WTC11 (cell line): ENCODE measurements around the gene FAHD2A. TPM values are rescaled to one million over a fixed set of nuclear protein-coding genes. Genes with fewer than 3 reads are reported as not detected.
"Not testable (repeated sequence)": the region's sequence is repeated elsewhere in the genome, so short reads cannot be mapped to it uniquely, and the experiment has no call there.

ENCODE experiments used
- ATAC-seq: fragments of 200-7000 bp; cut with Tn5 transposase; 2 replicates; pipeline ENCODE4 v1.10.0; 2021; ENCODE audit warnings: mild to moderate bottlenecking, moderate library complexity
- CTCF ChIA-PET: fragments of 300-600 bp; sonication (Branson Sonifier 250); formaldehyde crosslinking; loops from one replicate; lab custom pipeline; 2021; ENCODE audit warnings: antibody characterized with exemption; lab: Charles Lee
- POLR2A ChIA-PET: fragments of 350-600 bp; sonication (Branson Sonifier 250); formaldehyde crosslinking; loops from one replicate; lab custom pipeline; 2021; ENCODE audit warnings: antibody characterized with exemption; lab: Charles Lee
- DNase-seq: peaks from one replicate; pipeline ENCODE4 v3.0.0; 2021; ENCODE audit warnings: low spot score
- H3K27ac Mint-ChIP-seq: 2 replicates; pipeline ENCODE4 v1.8.0; 2021; ENCODE audit warnings: mixed read lengths
- H3K27me3 Mint-ChIP-seq: 2 replicates; pipeline ENCODE4 v1.8.0; 2021; ENCODE audit warnings: low read depth, mild to moderate bottlenecking, moderate library complexity, mixed read lengths
- H3K36me3 Mint-ChIP-seq: 2 replicates; pipeline ENCODE4 v1.8.0; 2021; ENCODE audit warnings: mixed read lengths
- H3K4me1 Mint-ChIP-seq: 2 replicates; pipeline ENCODE4 v1.8.0; 2022; ENCODE audit warnings: mixed read lengths
- H3K4me3 Mint-ChIP-seq: 2 replicates; pipeline ENCODE4 v1.8.0; 2021; ENCODE audit warnings: mild to moderate bottlenecking, moderate library complexity, mixed read lengths
- H3K9me3 Mint-ChIP-seq: 2 replicates; pipeline ENCODE4 v1.8.0; 2021; ENCODE audit warnings: mixed read lengths
- total RNA-seq: library from RNA; stranded (reverse); gene quantifications from 3 replicates; pipeline ENCODE4 v1.2.3, GENCODE V29; 2021

The FAHD2A gene
- total RNA-seq, 1 experiment from 2014 or later, result 47.9 TPM

DNA sequence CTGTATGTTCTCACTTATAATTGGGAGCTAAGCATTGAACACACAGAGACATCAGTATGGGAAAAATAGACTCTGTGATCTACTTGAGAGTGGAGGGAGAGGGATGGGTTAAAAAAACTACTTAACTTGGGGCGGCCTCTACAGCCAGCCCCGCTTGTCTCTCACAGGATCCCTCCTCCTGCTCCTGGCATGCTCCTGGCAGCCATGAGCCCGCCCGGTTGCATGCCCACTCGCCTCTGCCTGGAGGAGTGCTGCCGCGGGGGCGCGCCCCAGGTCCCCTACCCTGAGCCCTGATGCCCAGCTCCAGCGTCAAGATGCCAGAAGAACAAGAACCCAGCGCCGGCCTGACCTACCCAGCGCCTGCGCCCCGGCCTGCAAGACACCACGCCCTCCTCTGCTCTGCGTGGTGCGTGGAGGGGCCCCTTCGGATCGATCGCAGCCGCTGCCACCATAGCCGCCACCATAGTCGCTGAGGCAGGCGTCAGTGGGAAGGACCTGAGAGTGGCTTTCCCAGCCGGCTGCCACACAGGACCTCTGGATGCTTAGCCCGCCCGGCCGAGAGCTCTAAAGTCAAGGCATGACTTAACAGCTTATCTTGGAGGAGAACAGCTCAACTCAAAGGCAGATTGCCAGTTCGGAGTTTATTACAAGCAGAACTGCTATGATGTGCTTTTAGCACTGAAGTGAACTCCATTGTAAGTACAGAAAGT lies 32.8 kb downstream of the FAHD2A start:
- POLR2A ChIA-PET, H3K4me1 Mint-ChIP-seq: not testable (repeated sequence)

DNA sequence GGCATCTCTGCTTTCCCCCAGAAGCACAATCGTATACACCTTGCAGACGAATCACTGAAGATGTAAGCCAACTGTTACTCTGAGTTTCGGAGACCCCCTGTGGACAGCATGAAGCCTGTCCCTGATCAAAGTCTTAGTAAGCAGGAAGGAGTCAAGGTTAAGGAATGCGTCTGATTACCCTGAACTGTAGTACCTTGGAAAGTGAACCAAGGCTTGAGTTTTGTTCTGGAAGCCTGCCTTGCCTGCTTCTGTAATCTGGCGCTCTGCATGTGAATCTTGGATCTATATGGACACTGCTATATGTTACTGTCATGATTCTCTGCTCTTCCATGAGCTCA lies 33.3 kb downstream of the FAHD2A start:
- H3K27ac Mint-ChIP-seq, DNase-seq, H3K4me3 Mint-ChIP-seq, POLR2A ChIA-PET, H3K36me3 Mint-ChIP-seq, CTCF ChIA-PET, H3K9me3 Mint-ChIP-seq, H3K4me1 Mint-ChIP-seq, H3K27me3 Mint-ChIP-seq: not testable (repeated sequence)
- peak; percentile 65 for ATAC-seq

More for the DNA sequence above, 32.8 kb downstream of the FAHD2A start:
- H3K36me3 Mint-ChIP-seq, CTCF ChIA-PET, H3K27me3 Mint-ChIP-seq, H3K27ac Mint-ChIP-seq, H3K4me3 Mint-ChIP-seq, H3K9me3 Mint-ChIP-seq, DNase-seq, ATAC-seq: not testable (repeated sequence)

DNA sequence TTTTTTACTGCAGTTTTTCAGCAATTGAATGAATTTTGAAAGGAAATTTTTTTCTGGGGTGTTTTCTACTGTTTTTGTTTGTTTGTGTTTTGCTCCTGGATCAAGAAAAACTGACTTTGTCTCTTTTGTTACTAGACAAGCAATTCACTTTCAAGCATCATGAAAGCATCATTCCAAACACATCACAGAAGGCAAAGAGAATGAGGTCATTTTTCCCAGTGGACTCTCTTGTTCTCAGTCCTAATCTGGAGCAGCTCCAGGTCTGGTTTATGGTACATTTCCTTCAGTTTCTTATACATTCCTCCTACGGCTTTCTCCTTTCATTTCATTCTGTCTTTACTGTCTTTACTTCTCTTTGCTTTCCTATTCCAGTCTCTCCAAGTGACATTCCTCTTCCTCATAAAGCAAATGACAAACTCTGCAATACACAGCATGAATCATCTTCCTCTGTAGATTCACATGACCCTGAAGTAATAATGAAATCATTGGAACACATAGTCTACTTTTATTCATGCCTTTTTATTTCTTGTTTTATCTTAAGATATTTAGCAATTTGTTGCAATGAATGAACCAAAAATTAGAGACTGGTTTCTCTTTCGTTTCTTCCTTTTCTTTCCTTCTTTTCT lies 40.1 kb downstream of the FAHD2A start:
- POLR2A ChIA-PET, ATAC-seq, CTCF ChIA-PET, H3K4me1 Mint-ChIP-seq, H3K9me3 Mint-ChIP-seq, H3K27me3 Mint-ChIP-seq, H3K36me3 Mint-ChIP-seq, H3K27ac Mint-ChIP-seq, H3K4me3 Mint-ChIP-seq, DNase-seq: not testable (repeated sequence)

DNA sequence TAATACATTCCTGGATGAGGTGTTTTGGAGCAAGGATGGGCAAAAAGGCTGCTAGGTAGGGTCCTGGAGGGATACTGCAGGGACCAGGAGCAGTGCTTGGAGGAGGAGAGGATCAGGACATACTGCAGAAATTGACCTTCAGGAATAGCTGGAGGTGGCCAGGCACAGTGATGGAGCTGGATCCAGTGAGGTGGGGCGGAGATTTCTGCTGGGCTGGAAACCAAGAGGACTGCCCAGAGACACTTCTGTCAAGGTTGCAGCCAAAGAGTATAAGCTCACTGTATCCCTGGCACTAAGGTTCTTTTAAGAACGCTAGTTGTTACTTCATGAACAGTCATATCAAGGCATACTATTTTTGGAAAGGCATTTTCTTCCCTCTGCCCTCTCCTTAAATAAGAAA lies 42.8 kb downstream of the FAHD2A start:
- POLR2A ChIA-PET, DNase-seq, H3K4me3 Mint-ChIP-seq, H3K4me1 Mint-ChIP-seq, H3K36me3 Mint-ChIP-seq, H3K9me3 Mint-ChIP-seq, H3K27ac Mint-ChIP-seq, ATAC-seq, H3K27me3 Mint-ChIP-seq, CTCF ChIA-PET: not testable (repeated sequence)

DNA sequence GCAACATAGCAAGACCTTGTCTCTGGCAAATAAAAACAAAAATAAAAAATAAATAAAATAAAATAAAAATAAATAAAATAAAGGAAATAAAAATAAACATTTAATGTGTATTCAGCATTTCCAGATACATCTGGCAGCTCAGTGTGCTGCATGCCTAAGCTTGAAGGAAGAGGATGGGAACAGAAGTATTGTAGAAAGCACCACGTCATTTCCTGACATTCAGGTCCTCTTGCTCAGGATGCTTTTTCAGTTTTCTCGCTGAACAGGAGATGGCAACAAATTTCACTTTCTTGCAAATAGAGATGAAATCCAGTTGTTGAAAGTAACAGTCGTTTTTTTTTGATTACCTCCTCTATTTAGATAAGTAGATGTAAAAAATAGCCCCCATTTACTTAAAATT lies 60.8 kb downstream of the FAHD2A start:
- DNase-seq, H3K4me3 Mint-ChIP-seq, H3K27me3 Mint-ChIP-seq, POLR2A ChIA-PET, H3K27ac Mint-ChIP-seq, CTCF ChIA-PET, H3K4me1 Mint-ChIP-seq, H3K36me3 Mint-ChIP-seq, ATAC-seq, H3K9me3 Mint-ChIP-seq: not testable (repeated sequence)

Other genes with a start within 250 kb of the FAHD2A start
- 18.0 to 19.3 TPM (median 18.2 TPM) in 3 replicates for gene ZNF514, start 242.9 kb upstream of the FAHD2A start, total RNA-seq
- 2.4 to 3.5 TPM (median 3.4 TPM) in 3 replicates for gene ZNF2, start 236.9 kb upstream of the FAHD2A start, total RNA-seq
- 9.4 to 10.8 TPM (median 10.3 TPM) in 3 replicates for gene ZNF892, start 195.2 kb upstream of the FAHD2A start, total RNA-seq
- gene PROM2, start 128.3 kb upstream of the FAHD2A start, total RNA-seq, result 7.9 to 11.8 TPM (median 8.3 TPM) in 3 replicates
- gene KCNIP3, start 105.4 kb upstream of the FAHD2A start, total RNA-seq, result 2.1 to 3.3 TPM (median 3.1 TPM) in 3 replicates
- not detected in 3 replicates for gene TRIM43B, start 82.0 kb downstream of the FAHD2A start, total RNA-seq
- 0.11 TPM in 1 of 3 replicates, not detected in the others for gene TRIM43, start 189.3 kb downstream of the FAHD2A start, total RNA-seq